Activated CD8-positive, alpha-beta memory T cell treated with anti-CD3 and anti-CD28 coated beads, Interleukin-2, amount 50 U/mL, for 1 hour (primary cell): Measurements from ENCODE around the gene MED23.

ENCODE experiments used
- DNase-seq: peaks from one replicate; pipeline ENCODE4 v3.0.0-alpha.2; 2020; ENCODE audit errors: extremely low read depth

The MED23 gene

GRCh38 chr6:131627724-131628682 lies at the start of gene MED23:
TSS of gene MED23 (minus strand) at chr6:131628242. CDS start at chr6:131628049, 193 bp downstream.
- DNase-seq: peak; percentile 80

GRCh38 chr6:131673184-131673583 lies 45.1 kb upstream of the MED23 start:
- DNase-seq: no peak

- DNase-seq: no peak
Observed at GRCh38 chr6:131669891-131670290, 41.8 kb upstream of the MED23 start.

- DNase-seq: no peak
Observed at GRCh38 chr6:131663578-131664165, 35.6 kb upstream of the MED23 start.

GRCh38 chr6:131660195-131660594 lies 32.2 kb upstream of the MED23 start:
- no peak for DNase-seq

GRCh38 chr6:131658287-131658686 lies 30.2 kb upstream of the MED23 start:
- DNase-seq: no peak

- no peak for DNase-seq
Observed at GRCh38 chr6:131657630-131658111, 29.6 kb upstream of the MED23 start.

- no peak for DNase-seq
Observed at GRCh38 chr6:131657222-131657621, 29.2 kb upstream of the MED23 start.

GRCh38 chr6:131656667-131657066 lies 28.6 kb upstream of the MED23 start:
- no peak for DNase-seq

GRCh38 chr6:131655951-131656350 lies 27.9 kb upstream of the MED23 start:
- no peak for DNase-seq

- DNase-seq: no peak
Observed at GRCh38 chr6:131655387-131655786, 27.3 kb upstream of the MED23 start.

GRCh38 chr6:131654326-131654725 lies 26.3 kb upstream of the MED23 start:
- no peak for DNase-seq

GRCh38 chr6:131652472-131652871 lies 24.4 kb upstream of the MED23 start:
- DNase-seq: no peak

GRCh38 chr6:131651782-131652181 lies 23.7 kb upstream of the MED23 start:
- DNase-seq: no peak

- DNase-seq: no peak
Observed at GRCh38 chr6:131646249-131646670, 18.2 kb upstream of the MED23 start.

GRCh38 chr6:131645846-131646245 lies 17.8 kb upstream of the MED23 start:
- no peak for DNase-seq

GRCh38 chr6:131644921-131645320 lies 16.9 kb upstream of the MED23 start:
- no peak for DNase-seq

- no peak for DNase-seq
Observed at GRCh38 chr6:131643855-131644460, 15.9 kb upstream of the MED23 start.

- no peak for DNase-seq
Observed at GRCh38 chr6:131642987-131643611, 15.1 kb upstream of the MED23 start.

GRCh38 chr6:131642565-131642964 lies 14.5 kb upstream of the MED23 start:
- DNase-seq: no peak

GRCh38 chr6:131641554-131641953 lies 13.5 kb upstream of the MED23 start:
- DNase-seq: no peak

- DNase-seq: no peak
Observed at GRCh38 chr6:131640576-131640975, 12.5 kb upstream of the MED23 start.
